Omental fat pad (tissue), 4 donors: ENCODE results near the gene WNT5B. TPM values are rescaled to one million over a fixed set of nuclear protein-coding genes. Genes with fewer than 3 reads are reported as not detected.
A peak's percentile ranks its signal among the peaks of the same experiment; 100 is the strongest.

Experiments used
- ATAC-seq: fragments of 150-250 bp; one replicate; pipeline ENCODE4 v1.9.1; 2016; ENCODE audit warnings: mild to moderate bottlenecking, moderate library complexity; ENCODE audit not compliant: low FRiP score
- DNase-seq: peaks from one replicate; pipeline ENCODE4 v3.0.0-alpha.2; 2019; ENCODE audit warnings: low spot score
- CTCF ChIP-seq, 3 donors: fragments of 450-650 bp; IDR thresholded peaks; one replicate each; pipeline ENCODE4 v1.5.1; 2016 to 2017; ENCODE audit warnings: antibody characterized with exemption in 3 of 3, mild to moderate bottlenecking in 3 of 3, moderate library complexity in 2 of 3
- total RNA-seq, 4 donors: library from RNA; depleted of rRNA; stranded (reverse); fragments of >200 nt; gene quantifications; one replicate each; pipeline ENCODE4 v1.1.0, GENCODE V29; 2016

Gene WNT5B
- total RNA-seq, 4 donors from 2014 or later: 3.6 to 9.0 (median 4.0) TPM

DNA sequence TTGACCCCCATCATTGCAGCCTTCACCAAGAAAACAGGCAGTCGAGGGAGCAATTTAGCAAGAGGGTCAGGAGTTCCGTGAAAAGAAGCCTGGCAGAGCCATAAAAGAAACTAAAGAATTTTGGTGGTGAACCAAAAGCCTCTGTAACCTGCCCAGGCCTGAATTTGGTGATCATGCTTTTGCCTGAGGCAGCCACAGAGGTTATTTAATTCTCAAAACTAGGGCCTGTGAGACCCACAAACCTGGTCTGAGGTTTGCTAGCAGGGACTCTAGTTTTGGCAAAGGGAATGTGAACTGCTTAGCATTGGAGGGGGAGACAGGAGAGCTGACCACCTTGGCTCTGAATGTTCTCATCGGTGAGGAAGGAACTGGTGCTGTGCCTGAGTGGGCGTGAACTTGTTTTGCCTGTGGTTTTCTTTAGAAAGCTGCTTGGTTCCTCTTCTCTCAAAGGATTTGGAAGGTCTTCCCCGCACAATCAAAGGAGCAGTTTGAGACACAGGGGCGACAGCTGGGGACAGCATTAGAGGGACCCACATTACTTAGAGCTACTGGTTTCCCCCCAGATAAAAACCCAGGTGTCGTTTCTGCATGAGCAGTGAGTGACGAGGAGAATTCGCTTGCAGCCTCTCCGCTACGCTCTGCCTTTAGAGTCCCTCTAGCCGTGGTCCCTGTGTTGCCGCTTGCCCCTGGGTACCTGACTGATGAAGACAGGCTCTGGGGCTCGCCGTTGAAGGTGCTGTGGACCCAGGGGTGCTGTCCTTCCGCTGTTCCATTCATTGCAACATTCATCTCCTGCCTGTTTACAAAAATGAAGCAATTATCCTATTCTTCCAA lies 12.6 kb upstream of the WNT5B start:
- ATAC-seq (no peak), DNase-seq (no peak)
- TF ChIP-seq CTCF (IDR thresholded peaks at IDR 0.05): no peak

- no peak for TF ChIP-seq CTCF (IDR thresholded peaks at IDR 0.05)
- no peak for DNase-seq
Measured at GRCh38 chr12:1618489-1618888, 10.5 kb upstream of the WNT5B start.

GRCh38 chr12:1619159-1619558 lies 9.9 kb upstream of the WNT5B start:
- ATAC-seq (no peak), DNase-seq (no peak)
- TF ChIP-seq CTCF (IDR thresholded peaks at IDR 0.05): no peak

More at GRCh38 chr12:1618489-1618888, 10.5 kb upstream of the WNT5B start:
- peak; percentile 37 for ATAC-seq

- no peak for TF ChIP-seq CTCF (IDR thresholded peaks at IDR 0.05)
- DNase-seq (no peak), ATAC-seq (no peak)
Measured at GRCh38 chr12:1619587-1619986, 9.4 kb upstream of the WNT5B start.

DNA sequence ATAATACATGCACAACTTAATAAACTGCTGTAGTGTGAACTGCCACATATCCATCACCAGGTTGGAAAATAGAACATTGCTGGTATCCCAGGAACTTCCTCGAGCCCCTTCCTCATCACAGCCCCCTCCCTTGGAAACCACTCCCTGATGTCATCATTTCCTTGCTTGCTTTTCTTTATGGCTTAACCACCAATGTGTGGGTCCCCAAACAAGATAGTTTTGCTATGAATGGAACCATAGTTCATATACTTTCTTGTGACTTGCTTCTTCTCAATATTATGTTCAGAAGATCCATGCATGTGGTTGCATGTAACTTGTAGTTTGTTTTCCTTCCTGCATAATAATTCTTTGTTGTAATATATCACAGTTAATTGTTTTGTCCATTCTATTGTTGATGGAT lies 8.9 kb upstream of the WNT5B start:
- no peak for TF ChIP-seq CTCF (IDR thresholded peaks at IDR 0.05)
- ATAC-seq (no peak), DNase-seq (no peak)

- DNase-seq (no peak), ATAC-seq (no peak)
- no peak for TF ChIP-seq CTCF (IDR thresholded peaks at IDR 0.05)
Measured at GRCh38 chr12:1622406-1622805, 6.6 kb upstream of the WNT5B start.
